Measurements from ENCODE around the gene FAM168A.
"Not testable (repeated sequence)": the region's sequence is repeated elsewhere in the genome, so short reads cannot be mapped to it uniquely, and the experiment has no call there.

The FAM168A gene

GRCh38 chr11:73592640-73593039, 5.3 kb downstream of the FAM168A start:
- no peak for DNase-seq

GRCh38 chr11:73591743-73592142, 6.2 kb downstream of the FAM168A start:
- DNase-seq: no peak

GRCh38 chr11:73590991-73591390, 6.9 kb downstream of the FAM168A start:
- DNase-seq: no peak

- no peak for DNase-seq
Observed at GRCh38 chr11:73586791-73587190, 11.1 kb downstream of the FAM168A start.

DNA sequence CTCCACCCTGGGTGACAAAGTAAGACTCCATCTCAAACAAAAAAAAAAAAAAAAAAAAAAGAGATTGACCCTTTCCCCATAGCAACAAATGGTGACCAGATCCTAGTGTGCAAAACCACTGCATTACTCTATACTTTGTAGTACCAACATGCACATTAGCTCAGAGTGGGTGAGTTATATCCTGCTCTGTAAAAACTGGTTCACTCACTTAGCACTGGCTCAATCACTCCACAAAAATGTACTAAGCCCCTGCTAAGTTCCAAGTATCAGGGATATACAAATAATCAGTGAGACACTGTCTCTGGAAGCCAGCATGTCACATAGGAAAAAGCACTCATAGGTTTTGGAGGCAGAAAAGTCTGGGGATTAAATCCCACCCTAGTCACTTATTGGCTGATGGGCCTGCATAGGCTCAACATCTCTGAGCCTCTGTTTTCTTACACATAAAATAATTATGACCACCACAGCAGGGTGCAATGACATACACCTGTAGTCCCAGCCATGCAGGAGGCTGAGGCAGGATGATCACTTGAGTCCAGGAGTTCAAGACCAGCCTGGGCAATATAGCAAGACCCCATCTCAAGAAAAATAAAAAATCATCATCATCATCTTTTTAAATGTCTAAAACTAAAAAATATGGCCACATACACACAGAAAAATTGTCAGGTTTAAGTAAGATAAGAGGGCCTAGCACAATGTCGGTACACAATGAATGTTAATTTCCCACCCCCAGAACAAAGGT, 11.9 kb downstream of the FAM168A start:
- no peak for DNase-seq

- DNase-seq: no peak
Observed at GRCh38 chr11:73584831-73585230, 13.1 kb downstream of the FAM168A start.

DNA sequence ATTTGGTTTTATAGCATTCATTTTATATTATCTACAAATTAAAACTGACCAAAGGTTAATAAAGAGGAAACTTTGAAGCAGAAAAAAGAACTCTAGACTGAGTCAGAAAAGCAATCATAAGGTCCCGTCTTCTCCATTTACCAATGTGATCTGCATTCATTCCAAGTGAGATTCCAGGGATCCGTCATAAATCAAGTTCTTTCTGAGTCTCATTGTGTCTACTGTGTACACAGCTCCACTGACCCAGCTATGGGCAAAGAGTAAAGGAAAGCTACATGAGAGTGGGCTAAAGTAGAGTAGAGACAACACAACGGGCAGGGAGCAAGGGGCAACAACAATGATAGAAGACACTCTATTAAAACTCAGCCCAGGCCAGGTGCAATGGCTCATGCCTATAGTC, 15.3 kb downstream of the FAM168A start:
- no peak for DNase-seq

DNA sequence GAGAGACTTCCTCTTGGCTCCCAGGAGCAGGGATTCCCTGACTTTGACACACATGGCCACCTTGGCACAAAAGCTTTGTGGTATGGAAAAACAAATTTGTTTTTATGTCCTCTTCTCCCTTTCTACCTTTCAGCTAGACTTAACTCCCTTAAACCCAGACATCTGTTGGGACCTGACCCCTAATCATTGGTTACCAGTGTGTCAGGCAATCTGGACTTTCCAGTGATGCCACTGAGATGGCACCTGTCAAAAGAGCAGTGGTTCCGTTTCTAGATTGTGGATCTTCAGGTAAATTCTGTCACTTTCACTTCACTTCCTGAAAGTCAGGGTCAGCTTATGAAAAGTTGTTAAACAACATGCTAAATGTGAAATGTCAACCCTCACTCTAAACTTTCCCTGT, 17.2 kb downstream of the FAM168A start:
- DNase-seq: not testable (repeated sequence)

DNA sequence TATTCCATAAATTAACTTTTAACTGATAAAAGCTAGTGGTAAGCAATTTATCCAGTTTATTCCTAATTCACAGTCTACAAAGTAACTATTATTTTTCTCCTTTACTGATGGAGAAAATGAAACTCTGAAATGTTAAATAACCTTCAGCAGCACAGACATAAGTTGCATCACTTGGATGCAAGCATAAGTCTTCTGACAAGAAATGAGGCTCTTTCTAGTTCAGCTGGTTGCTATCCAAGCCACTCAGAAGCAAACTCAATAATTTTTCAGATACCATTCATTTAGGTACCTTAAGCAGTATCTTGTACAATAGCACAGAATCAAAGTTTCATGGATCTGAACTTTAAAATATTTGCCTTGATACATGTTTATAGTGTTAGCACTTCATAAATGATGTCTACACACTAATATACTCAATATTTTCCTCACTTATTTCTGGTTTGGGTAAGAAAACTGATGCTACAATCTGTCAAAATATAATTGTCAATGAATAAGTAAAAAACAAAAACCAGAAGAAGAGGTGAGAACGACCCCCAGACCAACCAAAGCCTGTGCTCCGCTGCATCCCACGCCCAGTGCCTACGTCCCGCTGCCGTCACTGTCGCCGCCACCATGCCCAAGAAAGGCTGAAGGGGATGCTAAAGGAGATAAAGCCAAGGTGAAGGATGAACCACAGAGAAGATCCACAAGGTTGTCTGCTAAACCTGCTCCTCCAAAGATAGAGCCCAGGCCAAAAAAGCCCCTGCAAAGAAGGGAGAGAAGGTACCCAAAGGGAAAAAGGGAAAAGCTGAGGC, 18.1 kb downstream of the FAM168A start:
- DNase-seq: no peak

DNA sequence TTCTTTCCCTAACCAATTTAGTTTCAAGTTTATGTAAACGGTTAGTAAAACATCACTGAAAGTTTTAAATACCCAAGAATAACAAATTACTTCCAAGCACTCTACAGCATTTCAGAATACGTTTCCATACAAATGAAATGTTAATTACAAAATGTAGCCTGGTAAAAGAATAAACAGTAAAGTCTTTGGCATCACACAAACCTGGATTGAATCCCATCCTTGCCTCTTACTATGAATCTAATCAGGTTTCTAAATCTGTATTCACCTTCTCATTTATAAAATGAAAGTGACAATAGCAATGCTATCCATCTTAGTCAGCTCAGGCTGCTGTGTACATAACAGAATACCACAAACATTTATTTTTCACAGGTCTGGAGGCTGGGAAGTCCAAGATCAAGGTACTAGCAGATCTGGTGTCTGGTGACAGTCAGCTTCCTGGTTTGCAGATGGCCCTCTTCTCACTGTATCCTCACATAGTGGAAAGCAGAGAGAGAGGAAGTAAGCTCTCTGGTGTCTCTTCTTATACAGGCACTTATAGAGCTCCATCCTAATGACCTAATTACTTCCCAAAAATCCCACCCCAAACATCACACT, 19.2 kb downstream of the FAM168A start:
- peak in 2 of 3 donors; percentile 13 to 26 for DNase-seq

- no peak for DNase-seq
Observed at GRCh38 chr11:73577496-73577917, 20.4 kb downstream of the FAM168A start.

GRCh38 chr11:73576185-73576614, 21.7 kb downstream of the FAM168A start:
- DNase-seq: no peak

DNA sequence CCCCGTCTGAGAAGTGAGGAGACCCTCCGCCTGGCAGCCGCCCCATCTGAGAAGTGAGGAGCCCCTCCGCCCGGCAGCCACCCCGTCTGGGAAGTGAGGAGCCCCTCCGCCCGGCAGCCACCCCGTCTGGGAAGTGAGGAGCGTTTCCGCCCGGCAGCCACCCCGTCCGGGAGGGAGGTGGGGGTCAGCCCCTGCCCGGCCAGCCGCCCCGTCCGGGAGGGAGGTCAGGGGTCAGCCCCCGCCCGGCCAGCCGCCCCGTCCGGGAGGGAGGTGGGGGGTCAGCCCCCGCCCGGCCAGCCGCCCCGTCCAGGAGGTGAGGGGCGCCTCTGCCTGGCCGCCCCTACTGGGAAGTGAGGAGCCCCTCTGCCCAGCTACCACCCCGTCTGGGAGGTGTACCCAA, 25.9 kb downstream of the FAM168A start:
- not testable (repeated sequence) for DNase-seq

DNA sequence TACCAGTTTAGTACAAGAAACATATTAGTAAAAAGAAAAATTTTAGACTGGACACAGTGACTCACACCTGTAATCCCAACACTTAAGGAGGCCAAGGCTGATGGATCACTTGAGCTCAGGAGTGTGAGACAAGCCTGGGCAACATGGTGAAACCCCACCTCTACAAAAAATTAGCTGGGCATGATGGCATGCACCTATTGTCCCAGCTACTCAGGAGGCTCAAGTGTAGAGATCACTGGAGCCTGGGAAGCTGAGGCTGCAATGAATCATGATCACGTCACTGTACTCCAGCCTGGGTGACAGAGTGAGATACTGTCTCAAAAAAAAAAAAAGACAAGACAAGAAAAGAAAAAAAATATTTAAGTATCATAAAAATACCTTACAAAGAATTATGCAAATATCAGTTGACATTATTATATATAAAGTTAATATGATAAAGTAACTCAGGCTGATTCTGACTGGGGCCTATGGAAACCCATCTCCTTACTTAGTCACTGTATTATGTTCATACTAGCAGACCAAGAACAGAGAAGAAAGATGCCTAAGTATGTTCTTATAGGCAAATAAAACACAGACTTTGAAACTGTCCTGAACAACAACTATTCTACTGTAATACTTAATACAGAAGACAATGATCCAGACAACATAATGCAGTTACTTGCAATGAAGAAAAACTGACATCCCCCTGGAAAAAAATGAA, 27.3 kb downstream of the FAM168A start:
- DNase-seq: no peak

GRCh38 chr11:73566977-73567755, 30.7 kb downstream of the FAM168A start:
- no peak for DNase-seq

- DNase-seq: no peak
Observed at GRCh38 chr11:73566422-73566821, 31.5 kb downstream of the FAM168A start.

- no peak for DNase-seq
Observed at GRCh38 chr11:73565804-73566203, 32.1 kb downstream of the FAM168A start.

GRCh38 chr11:73564903-73565302, 33.0 kb downstream of the FAM168A start:
- DNase-seq: no peak

DNA sequence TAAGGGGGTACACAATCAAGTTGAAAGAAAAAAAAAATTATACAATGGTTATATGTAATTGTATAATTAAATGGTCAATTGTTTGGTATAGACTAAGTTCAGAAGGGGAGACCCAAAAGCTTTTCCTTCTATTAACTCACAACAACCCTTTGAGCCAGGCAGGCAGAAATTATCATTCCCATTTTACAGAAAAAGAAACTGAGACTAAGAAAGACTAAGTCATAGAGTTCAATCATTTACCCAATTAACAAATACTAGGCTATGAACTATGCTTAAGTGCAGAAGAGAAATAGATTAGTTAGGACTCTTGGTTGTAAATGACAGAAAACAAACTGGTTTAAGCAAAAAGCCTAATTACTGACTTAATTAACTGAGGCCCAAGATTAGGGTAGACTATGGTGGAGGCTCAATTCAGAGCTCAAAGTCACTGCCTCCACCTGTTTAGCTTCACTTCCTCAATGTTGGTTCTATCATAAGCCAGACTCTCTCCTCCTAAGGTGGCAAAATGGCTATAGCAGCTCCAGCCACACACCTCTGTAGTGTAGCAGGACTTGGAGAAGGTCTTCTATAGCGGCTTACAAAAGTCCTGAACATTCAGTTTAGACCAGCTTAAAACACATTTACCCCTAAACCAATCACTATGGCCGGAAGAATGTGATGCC, 34.2 kb downstream of the FAM168A start:
- DNase-seq: no peak

- DNase-seq: no peak
Observed at GRCh38 chr11:73559743-73560142, 38.2 kb downstream of the FAM168A start.

DNA sequence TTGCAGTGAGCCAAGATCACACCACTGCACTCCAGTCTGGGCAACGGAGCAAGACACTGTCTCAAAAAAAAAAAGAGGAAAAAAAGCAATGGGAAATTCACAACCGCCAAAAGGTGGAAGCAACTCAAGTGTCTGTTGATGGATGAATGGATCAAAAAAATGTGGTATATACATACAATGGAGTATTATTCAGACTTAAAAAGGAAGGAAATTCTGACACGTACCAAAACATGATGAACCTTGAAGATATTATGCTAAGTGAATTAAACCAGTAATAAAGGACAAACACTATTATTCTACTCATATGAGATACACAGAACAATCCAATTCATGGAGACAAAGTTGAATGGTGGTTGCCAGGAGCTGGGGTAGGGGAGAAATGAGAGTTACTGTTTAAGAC, 40.9 kb downstream of the FAM168A start:
- no peak for DNase-seq

DNA sequence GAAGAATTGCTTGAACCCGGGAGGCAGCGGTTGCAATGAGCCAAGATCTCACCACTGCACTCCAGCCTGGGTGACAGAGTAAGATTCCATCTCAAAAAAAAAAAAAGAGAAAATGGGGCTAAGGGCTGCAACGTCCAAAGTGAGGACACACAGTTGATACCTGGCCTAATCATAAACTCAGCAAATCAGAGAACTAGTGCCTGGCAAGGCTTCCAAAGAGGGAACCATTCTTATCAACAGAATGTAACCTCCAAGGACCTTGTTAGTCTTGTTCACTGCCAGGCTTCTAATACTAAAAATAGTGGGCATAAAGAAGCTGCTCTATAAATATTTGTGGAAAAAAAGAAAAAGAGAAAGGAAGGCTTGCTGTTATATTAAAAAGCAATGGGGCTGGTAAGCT, 42.3 kb downstream of the FAM168A start:
- DNase-seq: no peak
